ENCODE data around the gene SEMA4B. TPM values are rescaled to one million over a fixed set of nuclear protein-coding genes. Genes with fewer than 3 reads are reported as not detected.

Gene SEMA4B
- total RNA-seq, 1 experiment from 2014 or later = 272 TPM

DNA sequence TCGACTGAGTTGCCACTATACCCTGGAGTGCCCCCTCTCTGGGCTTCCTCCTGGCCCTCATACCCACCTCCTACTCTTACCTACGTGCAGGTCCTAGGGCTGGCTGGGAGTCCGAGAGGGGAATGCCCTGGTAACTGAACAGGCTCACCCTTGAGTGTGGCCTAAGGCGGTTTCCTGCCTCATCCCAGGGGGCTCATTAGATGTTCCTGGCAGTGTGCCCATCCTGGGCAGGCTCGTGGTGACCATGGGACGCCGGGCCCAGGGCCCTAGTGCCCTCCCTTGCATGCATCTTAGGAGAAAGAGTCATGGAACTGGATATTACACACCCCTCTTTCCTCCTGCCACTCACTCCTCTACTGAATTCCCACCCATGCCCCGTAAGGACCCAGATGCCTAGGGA lies 2.8 kb downstream of the SEMA4B start:
- no peak for DNase-seq (ENCODE audit: low spot score)

DNA sequence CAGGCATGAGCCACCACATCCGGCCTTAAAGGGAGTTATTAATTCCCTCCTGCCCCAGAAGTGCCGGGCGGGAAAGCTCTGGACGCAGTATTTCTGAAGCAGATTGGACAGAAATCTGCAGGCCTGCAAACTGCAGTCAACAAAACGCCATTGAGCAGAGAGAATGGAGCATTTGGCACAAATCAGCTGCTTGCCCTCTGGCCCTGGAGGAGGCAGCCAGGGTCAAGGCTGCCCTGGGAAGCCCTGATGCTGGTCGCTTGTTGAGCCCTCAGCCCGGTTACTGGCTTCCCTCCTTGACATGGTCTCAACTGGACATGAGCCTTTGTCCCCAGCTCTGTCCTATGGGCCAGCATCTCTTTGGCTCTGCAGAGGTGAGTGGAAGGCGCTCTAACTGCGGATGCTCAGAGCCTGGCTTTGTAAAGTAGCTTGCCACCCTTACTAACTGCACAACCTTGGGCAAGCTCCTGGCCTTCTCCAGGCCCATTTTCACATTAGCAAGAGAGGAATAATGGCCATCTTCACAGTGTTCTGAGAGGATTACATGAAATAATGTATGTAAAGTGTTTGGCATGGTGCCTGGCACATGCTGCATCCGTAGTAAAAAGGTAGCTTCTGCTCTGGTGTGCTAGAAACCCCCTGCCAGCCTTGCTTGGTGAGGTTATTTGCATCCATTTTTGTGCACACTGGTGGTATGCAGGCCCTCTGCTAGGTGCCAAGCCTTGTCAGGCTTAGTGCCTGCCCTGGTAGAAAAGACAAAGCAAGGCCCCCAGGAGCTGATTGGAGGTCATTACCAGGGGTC lies 4.1 kb downstream of the SEMA4B start:
- DNase-seq (ENCODE audit: low spot score) = no peak

DNA sequence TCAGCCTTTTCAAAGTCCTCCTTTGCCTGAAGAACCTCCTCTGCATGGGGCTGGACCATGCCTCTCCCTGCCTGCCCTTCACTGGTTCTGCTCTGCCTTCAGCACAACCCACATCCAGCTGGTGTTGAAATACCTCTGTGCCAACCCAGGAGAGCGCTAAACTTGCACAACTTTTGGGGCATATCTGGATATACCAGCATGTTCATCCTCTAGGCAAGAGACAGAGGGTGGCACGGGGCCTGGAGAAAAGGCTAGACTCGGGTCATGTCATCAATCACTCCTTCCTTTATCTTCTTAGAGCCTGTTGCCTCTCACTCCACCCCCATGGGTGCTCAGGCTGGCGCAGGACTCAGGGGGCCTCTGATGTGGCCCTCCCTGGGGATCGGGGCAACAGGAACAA lies 4.8 kb downstream of the SEMA4B start:
- no peak for DNase-seq (ENCODE audit: low spot score)

DNA sequence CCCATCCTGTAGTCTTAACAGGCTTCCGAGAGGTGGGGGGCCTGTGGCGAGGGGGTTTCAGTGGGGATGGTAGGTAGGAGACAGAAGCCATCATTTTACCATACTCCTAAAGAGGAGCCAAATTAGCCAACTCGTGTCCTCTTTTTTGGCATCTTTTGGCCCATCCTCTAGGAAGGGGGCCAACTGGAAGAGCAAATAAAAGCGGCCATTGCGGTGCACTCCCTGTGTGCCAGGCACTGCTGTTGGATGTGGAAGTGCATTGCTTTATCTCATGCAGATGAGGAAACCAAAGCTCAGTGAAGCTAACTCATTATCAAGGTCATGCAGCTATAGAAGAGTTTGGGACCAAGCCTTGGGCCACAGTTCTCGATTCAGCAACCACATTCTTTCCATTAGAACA lies 6.1 kb downstream of the SEMA4B start:
- DNase-seq (ENCODE audit: low spot score) = no peak

DNA sequence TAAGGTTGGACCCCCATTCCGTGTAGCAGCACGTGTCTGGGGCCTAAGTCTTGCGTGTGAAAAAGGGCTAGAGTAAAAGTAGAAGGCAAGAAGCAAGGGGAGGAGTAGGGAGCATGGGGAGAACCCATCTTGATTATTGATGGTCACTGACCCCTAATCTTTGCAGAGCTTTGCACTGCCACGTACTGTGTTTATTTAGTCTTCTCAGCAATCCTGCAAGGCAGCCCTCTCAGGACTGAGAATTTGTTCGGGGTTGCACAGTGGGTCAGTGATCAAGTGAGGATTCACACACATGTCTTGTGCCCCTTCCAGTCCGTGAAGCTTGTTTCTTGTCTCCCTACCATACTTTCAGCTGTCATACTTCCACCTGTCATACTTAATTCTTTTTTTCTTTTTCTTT lies 7.2 kb downstream of the SEMA4B start:
- DNase-seq (ENCODE audit: low spot score) = no peak

DNA sequence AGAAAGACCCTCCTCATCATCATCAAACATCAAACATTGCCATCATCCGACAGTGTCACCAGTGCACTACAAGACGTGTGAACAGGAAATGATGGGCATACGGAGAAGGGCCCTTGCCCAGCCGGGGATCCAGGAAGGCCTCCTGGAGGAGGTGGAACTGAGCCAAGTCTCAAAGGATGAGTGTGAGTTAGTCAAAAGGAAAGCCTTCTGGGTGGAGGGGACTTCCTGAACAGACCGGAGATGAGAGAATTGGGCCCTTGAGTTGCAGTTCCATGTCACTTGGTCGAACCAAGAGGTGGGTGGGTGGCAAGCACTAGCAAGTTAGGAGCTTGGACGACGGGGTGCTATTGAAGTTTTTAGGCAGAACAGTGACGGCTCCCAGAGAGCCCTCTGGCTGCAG lies 8.5 kb downstream of the SEMA4B start:
- DNase-seq (ENCODE audit: low spot score) = no peak

DNA sequence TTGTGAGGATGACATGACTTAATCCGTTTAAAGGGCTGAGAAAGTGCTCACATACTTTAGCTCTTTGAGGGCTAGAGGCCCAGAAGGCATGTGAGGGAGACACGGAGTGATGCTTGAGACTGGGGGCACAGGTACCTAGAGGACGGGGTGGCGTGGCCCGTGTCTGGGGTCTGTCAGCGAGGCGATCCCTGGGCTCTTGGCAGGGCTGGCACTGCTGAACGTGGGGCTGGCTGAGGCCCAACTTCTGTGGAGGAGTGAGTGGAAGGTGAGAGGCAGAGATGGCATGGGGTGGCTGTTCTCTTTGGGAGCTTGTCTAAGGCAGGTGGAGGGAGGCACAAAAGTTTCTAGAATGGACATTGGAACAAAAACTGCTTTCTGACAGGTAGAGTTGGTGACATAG lies 9.5 kb downstream of the SEMA4B start:
- peak; percentile 29 for DNase-seq (ENCODE audit: low spot score)

DNA sequence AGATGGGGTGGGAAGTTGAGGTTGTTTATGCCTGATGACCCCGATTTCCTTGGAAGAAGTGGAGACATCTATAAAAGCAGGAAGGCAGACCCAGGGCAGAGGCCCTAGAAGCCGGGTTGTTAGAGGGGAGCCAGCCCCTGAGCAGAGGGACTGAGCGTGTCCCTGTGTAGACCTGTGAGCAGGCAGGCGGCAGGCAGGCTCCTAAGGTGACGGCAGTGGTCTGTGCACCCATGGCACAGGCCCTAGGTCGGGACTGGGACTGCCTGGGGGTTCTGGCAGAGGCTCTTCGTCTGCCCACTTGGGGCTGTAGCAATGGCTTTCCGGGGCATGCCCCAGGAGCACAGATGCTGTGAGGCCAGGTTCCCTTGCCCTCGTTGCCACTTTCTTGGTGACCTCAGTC lies 9.9 kb downstream of the SEMA4B start:
- no peak for DNase-seq (ENCODE audit: low spot score)

DNA sequence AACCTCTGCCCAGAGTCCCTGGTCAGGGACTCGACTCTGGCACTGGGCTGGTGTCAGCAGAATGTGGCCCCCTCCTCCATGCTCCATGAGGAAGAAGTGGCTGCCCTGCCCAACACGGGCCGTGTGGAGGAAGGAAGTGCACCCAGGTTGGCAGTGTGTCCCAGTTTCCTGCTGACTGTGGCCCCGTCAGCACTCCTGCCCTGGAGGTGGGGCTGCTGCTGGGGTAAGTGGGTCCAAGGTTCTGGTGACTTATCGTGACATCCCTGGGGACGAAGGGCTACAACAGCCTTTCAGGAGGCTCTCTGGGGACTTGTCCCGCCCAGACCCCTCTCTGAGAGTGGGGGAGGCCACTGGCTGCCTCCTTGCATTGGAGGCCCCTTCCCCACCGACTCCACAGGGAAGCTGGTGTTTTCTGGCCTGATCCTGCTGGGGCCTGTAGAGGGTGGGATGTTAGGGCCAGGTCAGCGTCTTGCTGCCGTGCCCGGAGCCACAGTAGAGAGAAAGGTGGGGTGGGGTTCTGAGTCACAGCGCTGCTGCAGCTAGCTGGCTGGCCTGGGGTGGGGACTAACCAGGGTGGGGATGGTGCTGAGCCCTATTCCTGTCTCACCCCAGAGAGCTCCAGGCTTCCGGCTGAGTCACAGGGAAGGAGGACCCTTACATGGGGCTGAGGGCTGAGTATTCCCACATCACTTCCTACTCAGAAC lies 10.5 kb downstream of the SEMA4B start:
- DNase-seq (ENCODE audit: low spot score) = peak; percentile 97

DNA sequence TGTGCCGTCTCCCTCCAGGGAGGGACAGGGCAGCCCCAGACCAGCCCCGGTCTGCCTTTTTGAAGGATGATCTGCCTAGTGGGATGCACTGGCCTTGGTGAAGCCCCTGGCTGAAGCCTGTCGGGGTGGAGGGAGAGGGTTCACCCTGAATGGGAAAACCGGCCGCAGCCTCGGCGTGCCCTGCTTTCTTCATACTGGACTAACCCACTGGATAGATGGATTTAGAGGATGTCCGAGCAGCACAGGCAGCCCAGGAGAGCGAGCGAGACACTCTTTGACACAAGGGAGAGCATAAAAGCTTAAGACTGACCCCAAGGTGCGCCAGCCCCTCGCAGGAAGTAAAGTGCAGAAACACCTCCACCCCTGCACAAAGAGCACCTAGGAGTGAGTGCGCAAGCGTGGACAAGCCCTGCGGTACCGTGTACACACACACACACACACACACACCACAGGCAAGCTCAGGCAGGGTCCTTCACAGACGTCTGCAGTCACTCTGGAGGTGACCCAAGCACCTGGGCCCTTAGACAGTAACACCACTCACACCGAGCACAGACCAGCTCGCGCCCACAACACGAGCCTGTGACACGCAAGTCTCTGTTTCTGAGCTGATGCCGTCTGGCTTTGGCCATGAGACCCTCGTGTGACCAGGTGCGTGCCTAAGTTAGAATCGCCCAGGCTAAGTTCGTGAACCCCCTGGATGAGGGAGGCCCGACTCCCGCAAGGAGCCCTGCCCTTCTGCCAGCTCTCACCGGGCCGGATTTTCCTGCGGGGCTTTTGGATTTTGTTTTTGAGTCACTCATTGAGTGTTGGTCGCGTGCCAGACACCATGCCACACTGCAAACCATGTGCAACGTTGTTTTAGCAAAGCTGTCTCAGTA lies 11.3 kb downstream of the SEMA4B start:
- DNase-seq (ENCODE audit: low spot score) = peak; percentile 83

DNA sequence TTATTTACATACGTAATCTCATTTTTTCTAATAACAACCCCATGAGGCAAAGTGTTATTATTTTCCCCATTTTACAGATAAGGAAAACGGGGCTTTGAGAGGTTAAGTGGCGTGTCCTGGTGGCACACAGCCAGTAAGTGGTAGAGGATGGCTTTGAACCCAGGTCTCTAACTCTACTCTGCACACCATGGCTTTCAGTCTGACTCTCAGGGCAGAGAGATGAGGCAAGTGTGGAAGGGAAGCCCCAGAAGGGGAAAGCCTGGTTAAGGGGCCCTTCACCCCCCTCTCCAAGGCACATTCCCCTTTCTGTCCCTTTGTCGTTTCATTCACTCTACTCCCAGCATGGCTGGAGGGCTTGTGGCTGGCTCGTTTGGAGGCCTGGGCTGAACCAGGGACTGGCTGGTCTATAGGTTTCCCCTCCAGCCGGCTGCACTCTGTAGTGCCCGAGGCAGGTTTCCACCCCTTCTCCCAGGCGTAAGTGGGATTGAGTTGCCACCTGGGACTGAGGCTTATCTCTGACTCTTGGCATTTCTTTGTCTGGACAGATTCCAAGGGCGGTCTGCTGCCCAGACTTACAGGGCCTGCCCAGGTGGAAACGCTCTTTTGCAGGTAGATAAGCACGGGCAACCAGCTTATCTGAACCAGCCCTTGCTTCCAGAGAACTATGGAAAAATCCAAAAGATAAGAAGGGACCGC lies 12.1 kb downstream of the SEMA4B start:
- peak; percentile 94 for DNase-seq (ENCODE audit: low spot score)

DNA sequence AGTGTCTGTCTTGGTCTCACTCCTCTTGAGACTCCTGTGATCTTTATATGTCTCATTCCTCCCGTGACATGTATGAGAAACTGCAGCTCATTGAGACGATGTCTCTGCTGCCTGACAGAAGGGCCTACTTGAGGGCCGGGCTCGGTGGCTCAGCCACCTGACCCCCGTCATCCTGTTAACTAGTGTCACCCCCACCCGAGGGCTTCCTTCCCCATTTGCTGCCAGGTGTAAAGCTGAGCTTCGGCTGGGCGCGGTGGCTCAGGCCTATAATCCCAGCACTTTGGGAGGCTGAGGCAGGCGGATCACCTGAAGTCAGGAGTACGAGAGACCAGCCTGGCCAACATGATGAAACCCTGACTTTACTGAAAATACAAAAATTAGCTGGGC lies 12.7 kb downstream of the SEMA4B start:
- no peak for DNase-seq (ENCODE audit: low spot score)

DNA sequence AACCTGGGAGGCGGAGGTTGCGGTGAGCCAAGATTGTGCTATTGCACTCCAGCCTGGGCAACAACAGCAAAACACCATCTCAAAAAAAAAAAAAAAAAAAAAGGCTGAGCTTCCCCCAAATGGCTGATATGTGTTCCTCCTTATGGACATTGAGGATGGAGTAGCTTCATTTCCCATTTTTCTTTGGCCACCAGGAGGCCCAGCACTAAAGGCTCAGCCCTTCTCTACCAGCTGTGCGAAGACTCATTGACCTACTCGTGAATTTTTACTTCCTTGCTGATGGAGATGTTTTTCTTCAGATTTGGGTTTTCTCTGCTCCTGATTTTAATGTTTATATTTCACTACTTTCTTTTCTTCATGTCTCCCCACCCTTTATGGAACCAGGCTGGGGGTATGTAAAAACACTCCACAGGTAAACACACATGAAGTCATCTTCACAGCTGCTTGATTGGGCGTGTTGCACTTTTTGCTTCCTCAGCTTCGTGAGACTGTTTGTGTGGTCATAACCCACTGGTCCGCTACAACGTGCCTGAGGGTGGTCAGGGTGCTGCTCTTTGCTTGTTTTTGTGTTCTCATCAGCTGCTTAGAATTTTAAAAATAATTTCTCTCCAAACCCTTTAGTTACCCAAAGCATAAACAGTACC lies 13.5 kb downstream of the SEMA4B start:
- DNase-seq (ENCODE audit: low spot score) = peak; percentile 72

DNA sequence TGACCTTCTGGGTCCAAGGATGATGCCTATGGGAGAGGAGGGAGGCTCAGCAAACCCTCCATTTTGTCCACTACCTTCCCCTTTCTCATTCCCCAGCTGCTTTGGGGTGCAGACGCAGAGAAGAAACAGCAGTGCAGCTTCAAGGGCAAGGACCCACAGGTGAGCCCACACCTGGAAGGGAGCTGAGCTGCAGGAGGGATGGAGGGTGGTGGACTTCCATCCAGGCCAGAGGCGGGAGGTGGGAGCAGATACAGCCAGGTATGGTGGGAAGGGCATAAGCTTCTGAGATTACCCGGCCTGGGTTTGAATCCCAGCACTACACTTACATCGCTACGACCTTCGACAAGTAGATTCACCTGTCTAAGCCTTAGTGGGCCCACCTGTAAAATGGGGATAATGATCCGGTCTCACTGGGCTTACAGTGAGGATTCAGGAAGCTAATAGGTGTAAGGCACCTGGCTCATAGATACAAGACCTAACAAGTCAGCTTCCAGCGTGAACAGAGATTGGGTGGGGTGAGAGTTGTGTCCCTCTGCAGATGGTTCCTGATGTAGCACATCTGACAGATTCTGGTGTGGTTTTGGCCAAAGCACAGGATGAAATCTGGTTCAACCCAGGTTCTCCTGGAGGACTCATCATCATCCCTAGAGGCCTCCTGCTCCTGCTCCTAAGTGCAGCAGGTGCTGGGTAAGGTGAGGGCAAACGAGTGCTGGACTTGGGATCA lies 16.7 kb downstream of the SEMA4B start:
- no peak for DNase-seq (ENCODE audit: low spot score)

DNA sequence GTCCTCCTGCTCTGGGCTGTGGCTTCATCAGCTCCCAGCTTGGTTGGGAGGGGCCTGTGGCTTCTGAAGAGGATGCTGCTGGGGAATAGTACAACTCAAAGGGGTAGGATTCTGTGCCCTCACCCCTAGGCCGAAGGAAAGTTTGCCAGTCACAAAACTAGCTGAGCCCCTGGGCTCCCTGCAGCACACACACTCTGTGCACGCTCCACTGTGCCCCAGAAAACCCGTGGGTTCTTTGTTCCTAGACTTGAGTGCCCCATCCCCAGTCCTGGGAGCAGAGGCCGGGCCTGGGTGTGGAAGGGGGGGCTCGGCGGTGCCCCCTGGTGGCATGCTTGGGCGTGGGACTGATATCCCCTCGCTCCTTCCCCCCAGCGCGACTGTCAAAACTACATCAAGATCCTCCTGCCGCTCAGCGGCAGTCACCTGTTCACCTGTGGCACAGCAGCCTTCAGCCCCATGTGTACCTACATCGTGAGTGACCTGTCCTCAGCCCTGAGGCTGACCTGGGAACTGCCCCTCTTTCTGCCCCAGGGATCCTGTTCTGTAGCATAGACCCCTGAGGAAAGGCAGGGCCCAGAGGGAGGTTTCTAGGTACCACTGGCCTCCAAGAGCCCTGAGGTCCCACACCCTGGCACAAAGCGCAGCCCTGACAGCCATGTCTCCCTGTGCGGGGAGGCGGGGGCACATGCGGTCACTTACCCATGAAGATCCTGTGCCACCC lies 18.5 kb downstream of the SEMA4B start:
- peak; percentile 48 for DNase-seq (ENCODE audit: low spot score)

DNA sequence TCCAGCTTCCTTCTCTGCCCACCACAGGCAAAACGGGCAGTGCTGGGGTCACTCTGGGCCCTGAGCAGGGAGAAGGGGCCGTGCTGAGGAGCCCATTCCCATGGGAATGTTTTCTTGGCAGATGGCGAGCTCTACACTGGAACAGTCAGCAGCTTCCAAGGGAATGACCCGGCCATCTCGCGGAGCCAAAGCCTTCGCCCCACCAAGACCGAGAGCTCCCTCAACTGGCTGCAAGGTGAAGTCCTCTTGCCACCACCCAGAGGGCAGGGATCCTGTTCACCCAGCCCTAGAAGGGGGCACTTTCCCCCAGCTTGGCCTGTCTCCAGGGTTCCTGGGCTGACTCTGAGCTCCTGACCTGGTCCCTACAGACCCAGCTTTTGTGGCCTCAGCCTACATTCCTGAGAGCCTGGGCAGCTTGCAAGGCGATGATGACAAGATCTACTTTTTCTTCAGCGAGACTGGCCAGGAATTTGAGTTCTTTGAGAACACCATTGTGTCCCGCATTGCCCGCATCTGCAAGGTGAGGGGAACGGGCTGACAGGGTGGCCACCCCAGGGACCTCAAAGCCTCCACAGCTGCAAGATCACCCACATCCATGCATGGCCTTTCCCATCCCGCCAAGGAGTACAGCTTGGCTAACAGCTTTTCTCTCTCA lies 20.2 kb downstream of the SEMA4B start:
- DNase-seq (ENCODE audit: low spot score) = peak; percentile 86

DNA sequence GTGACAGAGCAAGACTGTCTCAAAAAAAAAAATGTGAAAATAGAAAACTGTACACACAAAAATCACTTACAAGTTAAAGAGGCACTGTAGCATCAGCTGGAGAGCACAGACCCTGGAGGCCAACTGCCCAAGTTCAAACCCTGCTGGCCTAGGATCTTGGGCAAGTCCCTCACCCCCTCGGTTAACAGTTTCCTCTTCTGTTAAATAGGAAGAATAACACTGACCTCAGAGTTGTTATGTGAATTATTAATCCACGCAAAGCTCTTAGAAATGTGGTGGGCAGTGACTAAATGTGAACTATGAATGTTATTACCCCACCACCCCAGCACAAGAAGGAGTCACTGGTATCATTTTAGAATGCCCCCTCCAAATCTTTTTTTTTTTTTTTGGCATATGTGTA lies 21.4 kb downstream of the SEMA4B start:
- DNase-seq (ENCODE audit: low spot score) = no peak

DNA sequence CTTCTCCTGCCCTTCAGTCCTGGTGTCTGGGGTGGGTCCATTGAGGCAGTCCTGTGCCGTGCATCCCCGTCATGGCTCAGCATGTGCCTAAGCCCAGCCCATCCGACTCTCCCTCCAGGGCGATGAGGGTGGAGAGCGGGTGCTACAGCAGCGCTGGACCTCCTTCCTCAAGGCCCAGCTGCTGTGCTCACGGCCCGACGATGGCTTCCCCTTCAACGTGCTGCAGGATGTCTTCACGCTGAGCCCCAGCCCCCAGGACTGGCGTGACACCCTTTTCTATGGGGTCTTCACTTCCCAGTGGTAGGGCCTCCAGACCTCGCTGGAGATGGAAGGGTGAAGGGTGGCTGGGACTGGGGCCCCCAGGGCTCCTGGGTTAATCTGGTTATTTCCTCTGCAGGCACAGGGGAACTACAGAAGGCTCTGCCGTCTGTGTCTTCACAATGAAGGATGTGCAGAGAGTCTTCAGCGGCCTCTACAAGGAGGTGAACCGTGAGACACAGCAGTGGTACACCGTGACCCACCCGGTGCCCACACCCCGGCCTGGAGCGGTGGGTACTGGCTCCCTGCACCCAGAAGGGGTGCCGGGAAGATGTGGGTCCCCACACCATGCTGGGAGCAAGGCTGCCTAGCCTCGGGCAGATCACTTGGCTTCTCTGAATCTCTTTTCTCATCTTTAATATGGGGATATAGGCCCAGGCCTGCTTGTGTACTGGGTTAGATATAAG lies 22.5 kb downstream of the SEMA4B start:
- DNase-seq (ENCODE audit: low spot score) = no peak

DNA sequence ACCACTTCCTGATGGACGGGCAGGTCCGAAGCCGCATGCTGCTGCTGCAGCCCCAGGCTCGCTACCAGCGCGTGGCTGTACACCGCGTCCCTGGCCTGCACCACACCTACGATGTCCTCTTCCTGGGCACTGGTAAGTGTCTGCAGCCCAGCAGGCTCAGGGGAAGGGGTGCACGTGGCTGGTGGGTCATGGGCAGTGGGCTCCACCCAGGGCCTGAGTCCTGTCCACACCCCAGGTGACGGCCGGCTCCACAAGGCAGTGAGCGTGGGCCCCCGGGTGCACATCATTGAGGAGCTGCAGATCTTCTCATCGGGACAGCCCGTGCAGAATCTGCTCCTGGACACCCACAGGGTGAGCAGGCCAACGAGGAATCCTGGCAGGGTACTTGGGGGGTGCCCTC lies 23.9 kb downstream of the SEMA4B start:
- no peak for DNase-seq (ENCODE audit: low spot score)
